ENCODE data around the gene CNOT4. TPM values are rescaled to one million over a fixed set of nuclear protein-coding genes. Genes with fewer than 3 reads are reported as not detected.

The CNOT4 gene
- total RNA-seq, 3 donors from 2014 or later, result 21.6 to 31.6 (median 22.2) TPM

DNA sequence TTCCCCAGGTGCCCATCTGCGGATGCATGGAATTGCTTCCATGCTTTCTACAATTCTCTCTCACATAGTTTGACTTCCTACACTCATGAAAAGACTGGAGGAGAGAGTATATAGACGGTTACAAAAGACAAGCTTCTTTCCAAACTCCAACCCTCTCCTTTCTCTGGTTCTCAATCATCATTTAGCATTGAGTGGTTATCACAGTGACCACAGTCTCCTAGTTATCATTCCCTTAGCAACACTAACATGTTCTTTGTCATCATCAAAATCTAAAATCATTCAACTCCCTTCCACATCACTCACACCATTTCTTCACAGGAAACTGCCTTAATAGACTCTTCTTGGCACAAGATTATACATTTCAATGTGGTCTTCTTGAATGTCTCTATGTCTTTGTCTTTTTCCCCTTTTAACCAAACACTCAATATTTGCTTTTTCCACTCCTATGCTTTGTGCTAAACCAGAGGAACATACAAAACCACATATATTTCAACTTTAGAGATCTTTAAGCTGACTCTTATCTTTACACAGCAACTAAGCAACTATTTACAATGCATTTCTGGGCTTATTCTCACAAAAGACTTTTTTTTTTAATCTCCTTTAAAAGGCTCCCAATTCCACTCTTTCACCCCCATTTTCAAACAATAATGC lies 126.3 kb downstream of the CNOT4 start:
- Histone ChIP-seq H3K36me3 (no peaks in the 10 kb centered on the region), H3K27ac (no peak overlapping the region), H3K9me3 (no peaks in the 10 kb centered on the region), H3K4me3 (no peak overlapping the region), H3K27me3 (no peaks in the 10 kb centered on the region), H3K4me1 (no peaks in the 10 kb centered on the region)
- DNase-seq (ENCODE audit: low spot score in 2 of 2), result no peak
- intact Hi-C loops (cut with DNase I; ENCODE audit: low total_unique reads), result no loop called here
- no peak for TF ChIP-seq POLR2A (IDR thresholded peaks at IDR 0.05)
- TF ChIP-seq, protein P1, sequence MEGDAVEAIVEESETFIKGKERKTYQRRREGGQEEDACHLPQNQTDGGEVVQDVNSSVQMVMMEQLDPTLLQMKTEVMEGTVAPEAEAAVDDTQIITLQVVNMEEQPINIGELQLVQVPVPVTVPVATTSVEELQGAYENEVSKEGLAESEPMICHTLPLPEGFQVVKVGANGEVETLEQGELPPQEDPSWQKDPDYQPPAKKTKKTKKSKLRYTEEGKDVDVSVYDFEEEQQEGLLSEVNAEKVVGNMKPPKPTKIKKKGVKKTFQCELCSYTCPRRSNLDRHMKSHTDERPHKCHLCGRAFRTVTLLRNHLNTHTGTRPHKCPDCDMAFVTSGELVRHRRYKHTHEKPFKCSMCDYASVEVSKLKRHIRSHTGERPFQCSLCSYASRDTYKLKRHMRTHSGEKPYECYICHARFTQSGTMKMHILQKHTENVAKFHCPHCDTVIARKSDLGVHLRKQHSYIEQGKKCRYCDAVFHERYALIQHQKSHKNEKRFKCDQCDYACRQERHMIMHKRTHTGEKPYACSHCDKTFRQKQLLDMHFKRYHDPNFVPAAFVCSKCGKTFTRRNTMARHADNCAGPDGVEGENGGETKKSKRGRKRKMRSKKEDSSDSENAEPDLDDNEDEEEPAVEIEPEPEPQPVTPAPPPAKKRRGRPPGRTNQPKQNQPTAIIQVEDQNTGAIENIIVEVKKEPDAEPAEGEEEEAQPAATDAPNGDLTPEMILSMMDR (IDR thresholded peaks at IDR 0.05), result no peak
- TF ChIP-seq POLR2AphosphoS5 (IDR thresholded peaks at IDR 0.05), result no peak

GRCh38 chr7:135382173-135382572 lies 127.7 kb downstream of the CNOT4 start:
- Histone ChIP-seq H3K4me3 (no peak overlapping the region), H3K36me3 (no peaks in the 10 kb centered on the region), H3K9me3 (no peaks in the 10 kb centered on the region), H3K27ac (no peak overlapping the region), H3K4me1 (no peaks in the 10 kb centered on the region), H3K27me3 (no peaks in the 10 kb centered on the region)
- intact Hi-C loops (cut with DNase I; ENCODE audit: low total_unique reads), result no loop called here
- TF ChIP-seq POLR2A (IDR thresholded peaks at IDR 0.05), result no peak
- no peak for TF ChIP-seq POLR2AphosphoS5 (IDR thresholded peaks at IDR 0.05)
- TF ChIP-seq, protein P1 (IDR thresholded peaks at IDR 0.05), result no peak
- DNase-seq (ENCODE audit: low spot score in 2 of 2), result no peak

DNA sequence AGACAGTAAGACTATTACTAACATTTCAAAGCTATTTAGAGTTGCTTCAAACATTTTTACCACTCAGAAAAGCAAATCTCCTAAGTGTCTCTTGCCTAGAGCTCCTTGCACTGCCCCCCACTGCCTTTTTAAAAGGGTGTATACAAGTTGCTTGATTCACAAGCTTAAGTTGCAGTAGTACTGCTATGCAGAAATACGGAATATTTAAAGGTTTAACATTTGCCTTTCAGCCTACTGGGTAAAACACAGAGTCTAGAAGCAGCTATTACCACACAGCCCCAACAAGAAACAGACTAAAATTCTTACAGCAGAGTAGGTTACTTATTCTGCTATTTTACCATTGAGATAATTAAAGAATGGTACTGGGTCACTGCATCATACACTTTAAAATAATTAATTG lies 128.5 kb downstream of the CNOT4 start:
- Histone ChIP-seq H3K36me3 (no peaks in the 10 kb centered on the region), H3K9me3 (no peaks in the 10 kb centered on the region), H3K27ac (no peak overlapping the region), H3K4me1 (no peaks in the 10 kb centered on the region), H3K27me3 (no peaks in the 10 kb centered on the region), H3K4me3 (no peak overlapping the region)
- no peak for TF ChIP-seq POLR2AphosphoS5 (IDR thresholded peaks at IDR 0.05)
- no peak for TF ChIP-seq POLR2A (IDR thresholded peaks at IDR 0.05)
- TF ChIP-seq, protein P1 (IDR thresholded peaks at IDR 0.05), result no peak
- intact Hi-C loops (cut with DNase I; ENCODE audit: low total_unique reads), result no loop called here
- no peak for DNase-seq (ENCODE audit: low spot score in 2 of 2)

DNA sequence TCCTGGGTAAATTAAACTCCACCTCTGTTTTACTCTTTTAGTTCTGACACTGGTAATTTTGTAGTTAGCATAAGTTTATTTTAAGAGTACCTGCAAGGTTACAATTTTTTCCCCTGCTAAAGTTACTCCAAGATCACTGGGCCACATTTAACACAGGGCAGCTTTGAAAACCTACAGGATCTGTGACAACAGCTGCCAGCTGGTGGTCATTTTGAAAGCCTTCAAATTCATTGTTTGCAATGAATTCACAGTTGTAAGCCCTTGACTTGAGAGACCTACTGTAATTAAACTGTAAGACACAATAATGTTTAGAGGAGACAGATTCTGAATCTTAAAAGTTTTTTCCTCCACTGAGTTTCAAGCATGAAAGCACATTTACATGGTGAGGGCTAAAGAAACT lies 129.6 kb downstream of the CNOT4 start:
- Histone ChIP-seq H3K27ac (no peak overlapping the region), H3K36me3 (no peaks in the 10 kb centered on the region), H3K27me3 (no peaks in the 10 kb centered on the region), H3K4me1 (no peaks in the 10 kb centered on the region), H3K4me3 (no peak overlapping the region), H3K9me3 (no peaks in the 10 kb centered on the region)
- intact Hi-C loops (cut with DNase I; ENCODE audit: low total_unique reads), result no loop called here
- TF ChIP-seq, protein P1 (IDR thresholded peaks at IDR 0.05), result no peak
- TF ChIP-seq POLR2A (IDR thresholded peaks at IDR 0.05) (no peak), POLR2AphosphoS5 (IDR thresholded peaks at IDR 0.05) (no peak)
- no peak for DNase-seq (ENCODE audit: low spot score in 2 of 2)

- TF ChIP-seq POLR2AphosphoS5 (IDR thresholded peaks at IDR 0.05), result no peak
- TF ChIP-seq, protein P1 (IDR thresholded peaks at IDR 0.05), result no peak
- no peak for TF ChIP-seq POLR2A (IDR thresholded peaks at IDR 0.05)
- no peak overlapping the region for H3K27ac ChIP-seq
- H3K4me3 ChIP-seq, result no peak overlapping the region
- no peak for DNase-seq (ENCODE audit: low spot score in 2 of 2)
- no peaks in the 10 kb centered on the region for H3K4me1 ChIP-seq
- no peaks in the 10 kb centered on the region for H3K36me3 ChIP-seq
- H3K27me3 ChIP-seq, result no peaks in the 10 kb centered on the region
- no peaks in the 10 kb centered on the region for H3K9me3 ChIP-seq
- intact Hi-C loops (cut with DNase I; ENCODE audit: low total_unique reads), result no loop called here
Observed at GRCh38 chr7:135377171-135377570, 132.7 kb downstream of the CNOT4 start.

Measured in breast epithelium (tissue), 4 donors.